Natural killer cell (primary cell): ENCODE data around the gene STAG1. TPM values are rescaled to one million over a fixed set of nuclear protein-coding genes. Genes with fewer than 3 reads are reported as not detected.

Source experiments
- ATAC-seq, 3 donors: fragments of 150-1000 bp in 2 of 3; fragments of 200-7000 bp in 1 of 3; cut with Tn5 transposase; 1 replicate in 1 of 3; 2 replicates in 2 of 3; pipeline ENCODE4 v1.10.0; 2021; ENCODE audit warnings: mild to moderate bottlenecking in 2 of 3, moderate library complexity in 2 of 3
- DNase-seq, 2 donors: peaks; one replicate each; pipeline versions ENCODE4 v3.0.0 to v3.0.0-alpha.2; 2013 to 2021; ENCODE audit warnings: mixed read lengths in 1 of 2
- H3K27ac ChIP-seq: one replicate; pipeline ENCODE4 v1.5.1; 2013; ENCODE audit warnings: mild to moderate bottlenecking, low read length
- H3K27me3 ChIP-seq: one replicate; pipeline ENCODE4 v1.6.1; 2013; ENCODE audit warnings: low read length; ENCODE audit not compliant: control insufficient read depth, insufficient read depth
- H3K36me3 ChIP-seq: one replicate; pipeline ENCODE4 v1.6.1; 2013; ENCODE audit warnings: low read length; ENCODE audit not compliant: control insufficient read depth, insufficient read depth
- H3K4me1 ChIP-seq: one replicate; pipeline ENCODE4 v1.6.1; 2013; ENCODE audit warnings: low read length; ENCODE audit not compliant: control insufficient read depth, insufficient read depth
- H3K4me3 ChIP-seq: one replicate; pipeline ENCODE4 v1.5.1; 2013; ENCODE audit warnings: low read length
- H3K9me3 ChIP-seq: one replicate; pipeline ENCODE4 v1.6.1; 2013; ENCODE audit warnings: low read length; ENCODE audit not compliant: control insufficient read depth, insufficient read depth
- H3K27ac Mint-ChIP-seq, 2 donors: one replicate each; pipeline ENCODE4 v1.8.0; 2022; ENCODE audit warnings: mild to moderate bottlenecking in 2 of 2, mixed read lengths in 2 of 2, moderate library complexity in 1 of 2
- H3K27me3 Mint-ChIP-seq, 2 donors: one replicate each; pipeline ENCODE4 v1.8.0; 2022; ENCODE audit warnings: low read depth in 2 of 2, mixed read lengths in 2 of 2
- H3K36me3 Mint-ChIP-seq: one replicate; pipeline ENCODE4 v1.8.0; 2022; ENCODE audit warnings: mixed read lengths
- H3K4me1 Mint-ChIP-seq, 2 donors: one replicate each; pipeline ENCODE4 v1.8.0; 2022; ENCODE audit warnings: mixed read lengths in 2 of 2
- H3K4me3 Mint-ChIP-seq: one replicate; pipeline ENCODE4 v1.8.0; 2022; ENCODE audit warnings: mild to moderate bottlenecking, moderate library complexity, mixed read lengths
- H3K9me3 Mint-ChIP-seq, 2 donors: one replicate each; pipeline ENCODE4 v1.8.0; 2022; ENCODE audit warnings: mixed read lengths in 2 of 2
- WGBS: methylation state at CpG from one replicate; pipeline ENCODE4 v1.1.7; 2013; ENCODE audit warnings: missing lambda C conversion rate; ENCODE audit not compliant: insufficient coverage; 5-methylcytosine and 5-hydroxymethylcytosine counted together
- intact Hi-C: fragments of 100-400 bp; cut with micrococcal nuclease; formaldehyde crosslinking; loops from one replicate; pipeline ENCODE4 v1.14.2; 2022
- total RNA-seq, 4 donors: library from RNA; stranded (reverse); fragments of 120-200 nt in 1 of 4; gene quantifications; one replicate each; pipeline versions ENCODE4 v1.2.3 to v1.2.4, GENCODE V29; 2013 to 2022
- TF ChIP-seq, protein P1 (sequence below): fragments of 200-600 bp; IDR thresholded peaks from one replicate; pipeline ENCODE4 v1.8.0; 2022; ENCODE audit warnings: antibody characterized with exemption

STAG1 gene
- total RNA-seq, 3 donors from 2014 or later (not counting 1 experiment from before 2014, with no cell fraction given), result 55.1 to 66.2 (median 60.3) TPM

DNA sequence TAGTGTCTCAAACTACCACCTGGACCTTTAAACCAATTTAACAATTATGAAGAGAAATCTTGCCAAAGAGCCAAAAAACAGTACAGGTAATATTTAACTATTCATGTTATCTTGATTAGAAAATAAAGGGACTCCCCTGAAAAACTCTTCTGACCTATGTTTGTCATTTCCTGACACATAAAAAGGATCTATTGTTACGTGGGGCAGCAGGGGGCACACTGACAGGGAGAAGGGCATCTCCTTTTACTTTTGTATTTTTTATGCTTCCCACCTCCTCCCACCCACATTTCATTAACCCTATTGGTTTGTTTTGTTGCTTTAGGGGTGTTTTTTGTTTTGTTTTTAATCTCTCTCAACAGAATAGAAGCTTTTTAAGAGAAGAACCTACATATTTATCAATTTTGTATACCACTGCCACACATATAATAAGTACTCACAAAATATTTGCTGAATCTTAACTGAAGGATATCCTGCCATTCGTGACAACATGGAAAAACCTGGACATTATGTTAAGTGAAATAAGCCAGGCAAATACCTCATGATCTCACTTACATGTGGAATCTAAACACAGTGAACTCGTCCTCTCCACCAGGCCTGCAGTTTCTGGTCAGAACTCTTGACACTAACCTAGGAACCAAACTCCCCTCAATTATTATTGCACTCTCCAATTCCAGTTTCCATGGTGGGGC lies 17.7 kb downstream of the STAG1 start:
- no peaks in the 10 kb centered on the region for H3K27me3 ChIP-seq
- Mint-ChIP-seq H3K4me1 (peaks cover 39 to 47% of the 10 kb centered on the region in 2 donors), H3K27ac (peak overlapping the region; percentile 66 to 76), H3K27me3 (no peaks in the 10 kb centered on the region), H3K9me3 (no peaks in the 10 kb centered on the region), H3K36me3 (no peaks in the 10 kb centered on the region), H3K4me3 (peak overlapping the region; percentile 40)
- H3K9me3 ChIP-seq, result no peaks in the 10 kb centered on the region
- H3K27ac ChIP-seq, result no peak overlapping the region
- TF ChIP-seq, protein P1, sequence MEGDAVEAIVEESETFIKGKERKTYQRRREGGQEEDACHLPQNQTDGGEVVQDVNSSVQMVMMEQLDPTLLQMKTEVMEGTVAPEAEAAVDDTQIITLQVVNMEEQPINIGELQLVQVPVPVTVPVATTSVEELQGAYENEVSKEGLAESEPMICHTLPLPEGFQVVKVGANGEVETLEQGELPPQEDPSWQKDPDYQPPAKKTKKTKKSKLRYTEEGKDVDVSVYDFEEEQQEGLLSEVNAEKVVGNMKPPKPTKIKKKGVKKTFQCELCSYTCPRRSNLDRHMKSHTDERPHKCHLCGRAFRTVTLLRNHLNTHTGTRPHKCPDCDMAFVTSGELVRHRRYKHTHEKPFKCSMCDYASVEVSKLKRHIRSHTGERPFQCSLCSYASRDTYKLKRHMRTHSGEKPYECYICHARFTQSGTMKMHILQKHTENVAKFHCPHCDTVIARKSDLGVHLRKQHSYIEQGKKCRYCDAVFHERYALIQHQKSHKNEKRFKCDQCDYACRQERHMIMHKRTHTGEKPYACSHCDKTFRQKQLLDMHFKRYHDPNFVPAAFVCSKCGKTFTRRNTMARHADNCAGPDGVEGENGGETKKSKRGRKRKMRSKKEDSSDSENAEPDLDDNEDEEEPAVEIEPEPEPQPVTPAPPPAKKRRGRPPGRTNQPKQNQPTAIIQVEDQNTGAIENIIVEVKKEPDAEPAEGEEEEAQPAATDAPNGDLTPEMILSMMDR, result peak; percentile 40
- peaks cover 17% of the 10 kb centered on the region for H3K4me1 ChIP-seq
- intact Hi-C loops, result loop anchor here (5.0 kb wide), 1 partner anchor 42 kb away; no protein-coding TSS in a partner anchor
- DNase-seq (peak in 1 of 2 donors; percentile 56), ATAC-seq (peak in 2 of 3 donors; percentile 73 to 77)
- no peaks in the 10 kb centered on the region for H3K36me3 ChIP-seq
- no peak overlapping the region for H3K4me3 ChIP-seq
- 61% methylated on average over 3 of the region's 3 CpGs for WGBS

DNA sequence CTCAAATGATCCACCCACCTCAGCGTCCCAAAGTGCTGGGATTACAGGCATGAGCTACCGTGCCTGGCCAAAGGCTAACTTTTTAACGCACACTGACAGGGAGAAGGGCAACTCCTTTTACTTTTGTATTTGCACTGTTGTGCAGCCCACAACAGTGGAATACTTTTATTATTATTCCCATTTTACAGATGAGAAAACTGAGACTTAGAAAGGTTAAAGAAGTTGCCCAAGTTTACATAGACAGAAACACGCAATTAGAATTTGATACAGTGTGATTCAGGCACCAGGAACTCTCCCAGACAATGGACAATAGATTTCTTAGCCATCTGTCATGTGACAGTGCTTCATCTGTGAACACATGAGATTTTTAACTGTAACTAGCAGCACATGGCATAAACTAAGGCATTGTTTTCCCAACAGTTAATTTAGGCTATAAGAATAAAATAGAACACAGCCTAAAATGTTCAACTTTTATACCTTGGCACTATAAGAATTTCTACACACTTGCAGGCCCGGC lies 18.8 kb downstream of the STAG1 start:
- intact Hi-C loops, result loop anchor here (5.0 kb wide), 1 partner anchor 41 kb away; no protein-coding TSS in a partner anchor
- no peaks in the 10 kb centered on the region for H3K36me3 Mint-ChIP-seq
- 93% methylated on average over 5 of the region's 5 CpGs for WGBS

DNA sequence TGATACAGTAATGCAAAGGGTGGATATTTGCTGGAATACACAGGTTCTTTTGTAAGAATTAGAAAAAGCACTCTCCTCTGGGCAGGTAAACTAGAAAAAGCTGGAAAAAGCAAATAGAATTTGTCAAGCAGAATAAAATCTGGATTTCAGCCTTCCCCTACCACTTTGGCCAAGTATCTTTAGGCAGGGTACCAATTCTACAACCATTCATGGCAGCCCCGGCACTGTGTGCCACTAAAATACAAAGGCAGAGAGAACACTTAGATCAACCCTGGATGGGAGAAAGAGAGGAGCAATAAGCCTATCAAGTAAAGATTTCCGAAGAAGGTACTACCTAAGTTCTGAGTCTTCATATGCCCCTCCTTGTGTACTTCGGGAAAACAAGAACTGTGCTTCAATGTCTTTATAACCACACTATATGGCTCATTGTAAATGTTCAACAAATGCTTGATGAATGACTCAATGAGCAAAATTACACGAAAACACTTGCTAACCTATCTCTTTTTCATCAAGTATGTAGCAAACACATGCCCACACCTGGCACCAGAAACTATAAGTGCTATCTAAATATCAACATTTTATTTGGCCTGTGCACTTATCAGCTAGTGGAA lies 20.8 kb downstream of the STAG1 start:
- no peaks in the 10 kb centered on the region for H3K36me3 ChIP-seq
- H3K27me3 ChIP-seq, result no peaks in the 10 kb centered on the region
- H3K4me1 Mint-ChIP-seq, result peaks cover 58 to 60% of the 10 kb centered on the region in 2 donors
- H3K36me3 Mint-ChIP-seq, result no peaks in the 10 kb centered on the region
- H3K4me1 ChIP-seq, result peaks cover 31% of the 10 kb centered on the region
- WGBS, result 79% methylated on average over 4 of the region's 4 CpGs
- peak overlapping the region; percentile 4 to 41 for H3K27ac Mint-ChIP-seq
- TF ChIP-seq, protein P1, result no peak
- no peaks in the 10 kb centered on the region for H3K27me3 Mint-ChIP-seq
- DNase-seq (no peak), ATAC-seq (no peak)
- H3K4me3 Mint-ChIP-seq, result peak overlapping the region; percentile 1
- H3K9me3 ChIP-seq, result no peaks in the 10 kb centered on the region
- no peak overlapping the region for H3K27ac ChIP-seq
- no peaks in the 10 kb centered on the region for H3K9me3 Mint-ChIP-seq
- intact Hi-C loops, result loop anchor here (5.0 kb wide), 1 partner anchor 39 kb away; no protein-coding TSS in a partner anchor
- H3K4me3 ChIP-seq, result no peak overlapping the region

More for the DNA sequence above, 18.8 kb downstream of the STAG1 start:
- Histone ChIP-seq H3K4me3 (no peak overlapping the region), H3K27me3 (no peaks in the 10 kb centered on the region), H3K9me3 (no peaks in the 10 kb centered on the region), H3K36me3 (no peaks in the 10 kb centered on the region), H3K27ac (no peak overlapping the region), H3K4me1 (peaks cover 26% of the 10 kb centered on the region)
- Mint-ChIP-seq H3K4me3 (no peak overlapping the region), H3K9me3 (no peaks in the 10 kb centered on the region), H3K27me3 (no peaks in the 10 kb centered on the region), H3K27ac (peak overlapping the region in 1 of 2 donors; percentile 66), H3K4me1 (peaks cover 46 to 55% of the 10 kb centered on the region in 2 donors)
- DNase-seq (no peak), ATAC-seq (no peak)
- TF ChIP-seq, protein P1, result no peak
